Endothelial cell of umbilical vein (primary cell): ENCODE data around the gene NINJ2. TPM values are rescaled to one million over a fixed set of nuclear protein-coding genes. Genes with fewer than 3 reads are reported as not detected.

Experiments used
- BruUV-seq: library from RNA; stranded (reverse); fragments of 400-500 nt; replicated peaks from 2 replicates; lab custom pipeline; 2021; lab: Mats Ljungman, UMichigan
- CTCF ChIA-PET: fragments of 300-600, 350-600 bp; sonication (Branson Sonifier 250); formaldehyde crosslinking; loops from one replicate; lab custom pipeline; 2021; ENCODE audit warnings: antibody characterized with exemption, inconsistent platforms; lab: Charles Lee
- POLR2A ChIA-PET: fragments of 300-600, 350-600 bp; sonication (Branson Sonifier 250); formaldehyde crosslinking; loops from one replicate; lab custom pipeline; 2021; ENCODE audit warnings: antibody characterized with exemption, inconsistent platforms; lab: Charles Lee
- DNase-seq: peaks from one replicate; pipeline ENCODE4 v3.0.0-alpha.2; 2011; ENCODE audit warnings: low read depth, low spot score
- FAIRE-seq: peaks from 2 replicates; lab custom pipeline; 2011; peaks lifted over from hg19 to GRCh38; lab: Jason Lieb, UNC
- H2AFZ ChIP-seq: 2 replicates; pipeline ENCODE4 v1.6.0; 2012; ENCODE audit warnings: low read depth, low read length, control low read depth, inconsistent platforms
- H3K27ac ChIP-seq: 2 replicates; pipeline ENCODE4 v1.5.1; 2011; ENCODE audit warnings: low read depth, mild to moderate bottlenecking, control low read depth, low read length, moderate library complexity; ENCODE audit not compliant: insufficient read depth
- H3K27me3 ChIP-seq, 2 experiments: 2 replicates each; pipeline versions ENCODE4 v1.6.0 to v1.6.1; 2011; ENCODE audit warnings: low read length in 2 of 2, mixed read lengths in 1 of 2; ENCODE audit not compliant: control insufficient read depth in 2 of 2, insufficient read depth in 2 of 2
- H3K36me3 ChIP-seq, 2 experiments: 2 replicates in 1 of 2; 3 replicates in 1 of 2; pipeline ENCODE4 v1.5.1; 2011; ENCODE audit warnings: low read length in 2 of 2, mild to moderate bottlenecking in 1 of 2, moderate library complexity in 1 of 2; ENCODE audit not compliant: control insufficient read depth in 2 of 2, insufficient read depth in 2 of 2; ENCODE audit errors: extremely low read depth in 1 of 2
- H3K4me1 ChIP-seq: 3 replicates; pipeline ENCODE4 v1.5.1; 2011; ENCODE audit warnings: mild to moderate bottlenecking, low read length; ENCODE audit not compliant: control insufficient read depth, insufficient read depth; ENCODE audit errors: extremely low read depth
- H3K4me2 ChIP-seq: 2 replicates; pipeline ENCODE4 v1.6.1; 2011; ENCODE audit warnings: low read length, control low read depth, mixed read lengths; ENCODE audit not compliant: insufficient read depth
- H3K4me3 ChIP-seq, 3 experiments: fragments of 200-600 bp in 1 of 3; sonication (generic), shearing (Covaris generic) in 1 of 3; replicated peaks in 1 of 3; 2 replicates each; pipeline ENCODE4 v1.5.1; 2011 to 2016; ENCODE audit warnings: control low read depth in 3 of 3, low read length in 3 of 3, mild to moderate bottlenecking in 2 of 3, inconsistent platforms in 1 of 3, low read depth in 1 of 3, moderate library complexity in 1 of 3; ENCODE audit not compliant: insufficient read depth in 1 of 3
- H3K79me2 ChIP-seq: 2 replicates; pipeline ENCODE4 v1.6.0; 2012; ENCODE audit warnings: low read length, inconsistent platforms; ENCODE audit not compliant: control insufficient read depth, insufficient read depth
- H3K9ac ChIP-seq: replicated peaks from 2 replicates; pipeline ENCODE3; 2011; ENCODE audit warnings: low read length, control low read depth; ENCODE audit not compliant: insufficient read depth; ENCODE audit errors: extremely low read depth
- H3K9me1 ChIP-seq: replicated peaks from 3 replicates; pipeline ENCODE4 v1.6.0; 2011; ENCODE audit warnings: mild to moderate bottlenecking, low read length; ENCODE audit not compliant: control insufficient read depth, insufficient read depth; ENCODE audit errors: extremely low read depth
- H3K9me3 ChIP-seq: replicated peaks from 2 replicates; pipeline ENCODE4 v1.5.1; 2012; ENCODE audit warnings: low read length, inconsistent platforms; ENCODE audit not compliant: control insufficient read depth, insufficient read depth
- H4K20me1 ChIP-seq: replicated peaks from 2 replicates; pipeline ENCODE3; 2011; ENCODE audit warnings: mild to moderate bottlenecking, low read length; ENCODE audit not compliant: control insufficient read depth, insufficient read depth; ENCODE audit errors: extremely low read depth
- EZH2 ChIP-seq: IDR thresholded peaks from 2 replicates; pipeline ENCODE4 v1.6.1; 2012; ENCODE audit warnings: borderline replicate concordance, low read depth, mild to moderate bottlenecking, moderate library complexity, low read length, inconsistent platforms; ENCODE audit not compliant: severe bottlenecking
- FOS ChIP-seq: IDR thresholded peaks from 2 replicates; pipeline ENCODE4 v1.6.1; 2011; ENCODE audit warnings: mild to moderate bottlenecking, low read length, moderate library complexity, borderline replicate concordance; ENCODE audit not compliant: insufficient read depth
- GATA2 ChIP-seq: IDR thresholded peaks from 2 replicates; pipeline ENCODE4 v1.7.0; 2011; ENCODE audit warnings: low read depth, mild to moderate bottlenecking, moderate library complexity, mixed read lengths, low read length; ENCODE audit not compliant: insufficient read length, insufficient read depth
- JUN ChIP-seq: IDR thresholded peaks from 2 replicates; pipeline ENCODE4 v1.6.1; 2011; ENCODE audit warnings: borderline replicate concordance, low read depth; ENCODE audit not compliant: insufficient read length, insufficient read depth
- MYC ChIP-seq: IDR thresholded peaks from one replicate; pipeline ENCODE4 v1.6.1; 2011; ENCODE audit warnings: mild to moderate bottlenecking, low read depth, low read length
- POLR2A ChIP-seq: IDR thresholded peaks from 2 replicates; pipeline ENCODE4 v1.6.1; 2012; ENCODE audit warnings: low read depth, mild to moderate bottlenecking, control low read depth, low read length
- POLR2AphosphoS5 ChIP-seq: IDR thresholded peaks from 2 replicates; pipeline ENCODE4 v1.6.1; 2012; ENCODE audit warnings: low read depth, mild to moderate bottlenecking, control low read depth, low read length, moderate library complexity; ENCODE audit not compliant: insufficient read depth
- dilution Hi-C: fragments of 300-500 bp; cut with MboI; formaldehyde crosslinking; loops from one replicate; pipeline ENCODE4 v1.15.0; 2019; ENCODE audit warnings: low sequenced_read_pairs; ENCODE audit not compliant: extremely low pct_ligation_motif_present
- intact Hi-C: fragments of 100-400 bp; cut with micrococcal nuclease; formaldehyde crosslinking; loops from one replicate; pipeline ENCODE4 v1.10.0; 2022
- polyA plus RNA-seq, 4 experiments: library from polyadenylated mRNA; depleted of rRNA in 3 of 4; stranded (reverse) in 3 of 4; unstranded in 1 of 4; fragments of >200 nt; gene quantifications; 2 replicates each; pipeline versions ENCODE4 v1.2.1 to v1.2.3, GENCODE V29; 2011 to 2012; ENCODE audit warnings: missing spikeins in 1 of 4
- total RNA-seq: library from RNA; stranded (reverse); gene quantifications from 2 replicates; pipeline ENCODE4 v1.2.3, GENCODE V29; 2021
- TF ChIP-seq, protein P1 (sequence below): IDR thresholded peaks from 2 replicates; pipeline ENCODE4 v1.6.1; 2011; ENCODE audit not compliant: insufficient read depth, insufficient read length

The NINJ2 gene
- total and polyA plus RNA-seq, 2 donors (not counting 3 experiments of a cell fraction or from before 2014, with no cell fraction given), result 0.75 to 4.4 TPM

DNA sequence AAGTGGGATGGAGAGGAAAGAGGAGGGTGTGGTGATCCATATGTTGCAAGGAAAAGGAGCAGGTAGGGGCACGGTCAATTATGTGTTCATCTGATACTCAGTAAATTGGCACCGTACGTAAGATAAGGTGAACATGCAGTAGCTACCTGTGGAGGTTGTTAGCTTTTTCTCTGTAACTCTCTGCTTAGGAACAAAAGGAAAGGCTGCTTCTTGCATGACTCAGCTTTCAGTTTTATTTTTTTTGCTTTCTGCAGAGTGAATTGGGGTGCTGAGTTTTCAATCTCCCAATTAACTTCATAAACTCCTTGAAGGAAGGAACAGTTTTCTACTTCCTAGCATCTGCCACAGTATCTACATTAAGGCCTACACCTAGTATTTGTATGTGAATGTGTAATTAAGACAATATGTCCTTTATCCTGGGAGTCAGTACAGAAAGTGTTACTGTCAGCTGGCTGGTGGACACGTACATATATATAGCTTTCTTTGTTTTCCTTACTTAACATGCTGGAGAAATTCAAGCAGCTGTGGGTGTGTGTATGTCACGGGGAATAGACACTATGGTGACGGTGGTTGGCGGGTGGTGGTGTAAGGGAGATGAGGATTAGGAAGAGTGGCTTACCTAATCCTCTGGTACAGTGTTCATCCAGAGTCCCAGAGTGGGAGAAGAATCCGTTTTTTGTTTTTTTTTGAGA lies 49.1 kb upstream of the NINJ2 start:
- H3K9me1 ChIP-seq, result no peaks in the 10 kb centered on the region
- dilution Hi-C loops, result no loop called here
- no peak for FAIRE-seq
- no peak overlapping the region for H3K4me2 ChIP-seq
- POLR2A ChIA-PET, result no interaction called here
- no peak overlapping the region for H3K4me3 ChIP-seq
- intact Hi-C loops, result no loop called here
- H3K9me3 ChIP-seq, result no peaks in the 10 kb centered on the region
- H3K27ac ChIP-seq, result no peak overlapping the region
- H4K20me1 ChIP-seq, result no peaks in the 10 kb centered on the region
- DNase-seq, result no peak
- CTCF ChIA-PET, result interaction anchor here (0.7 to 2.7 kb wide), 4 partner anchors 15 to 606 kb away, joined by 3 to 12 read pairs (median 4); no protein-coding TSS in a partner anchor
- no peaks in the 10 kb centered on the region for H3K36me3 ChIP-seq
- H3K9ac ChIP-seq, result no peak overlapping the region
- H3K27me3 ChIP-seq, result peaks cover 0 to 2% of the 10 kb centered on the region in 2 experiments
- no peak overlapping the region for H2AFZ ChIP-seq
- H3K79me2 ChIP-seq, result no peaks in the 10 kb centered on the region
- H3K4me1 ChIP-seq, result no peaks in the 10 kb centered on the region
- no TSS peak for BruUV-seq
- no peak for TF ChIP-seq POLR2AphosphoS5
- TF ChIP-seq, protein P1, sequence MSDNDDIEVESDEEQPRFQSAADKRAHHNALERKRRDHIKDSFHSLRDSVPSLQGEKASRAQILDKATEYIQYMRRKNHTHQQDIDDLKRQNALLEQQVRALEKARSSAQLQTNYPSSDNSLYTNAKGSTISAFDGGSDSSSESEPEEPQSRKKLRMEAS, result no peak
- TF ChIP-seq EZH2, result no peak
- no peak for TF ChIP-seq FOS
- TF ChIP-seq POLR2A, result no peak
- no peak for TF ChIP-seq GATA2
- no peak for TF ChIP-seq MYC
- TF ChIP-seq JUN, result no peak
